Measurements from ENCODE around the gene ADRA1B.

DNA sequence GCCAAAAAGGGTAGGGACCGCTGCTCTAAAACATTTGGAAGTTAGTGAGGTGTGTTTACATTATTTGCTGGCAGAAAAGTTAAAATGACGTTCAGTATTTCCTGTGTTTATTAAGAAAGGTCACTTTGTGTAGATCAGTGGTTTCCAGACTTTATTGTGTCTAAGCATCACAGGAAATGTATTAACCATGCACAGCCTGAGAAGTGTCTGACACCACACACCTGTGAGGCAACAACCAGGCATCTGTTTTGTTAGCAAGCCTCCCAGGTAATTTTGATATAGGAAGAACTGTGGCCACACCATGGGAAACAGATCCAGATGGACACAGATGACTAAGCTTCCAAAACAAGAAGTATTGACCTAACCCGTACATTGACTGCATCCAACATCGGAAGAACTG lies 104.7 kb downstream of the ADRA1B start:
- TF ChIP-seq CTCF (IDR thresholded peaks at IDR 0.05), result no peak
- TF ChIP-seq POLR2A (IDR thresholded peaks at IDR 0.05), result no peak
- no peak for TF ChIP-seq EP300 (IDR thresholded peaks at IDR 0.05)

All from ovary (tissue), 3 donors.